Mucosa of rectum (tissue), 2 donors: ENCODE measurements around the gene ZNF710.
A peak's percentile ranks its signal among the peaks of the same experiment; 100 is the strongest.

Source experiments
- H3K27ac ChIP-seq, 2 donors: one replicate each; pipeline ENCODE4 v1.7.0; 2013; ENCODE audit warnings: inconsistent platforms in 2 of 2, low read depth in 2 of 2, low read length in 2 of 2
- H3K27me3 ChIP-seq, 2 donors: one replicate each; pipeline ENCODE4 v1.7.0; 2013; ENCODE audit warnings: low read length in 2 of 2; ENCODE audit not compliant: control insufficient read depth in 2 of 2, insufficient read depth in 2 of 2
- H3K36me3 ChIP-seq, 2 donors: one replicate each; pipeline ENCODE4 v1.7.0; 2013; ENCODE audit warnings: low read length in 2 of 2; ENCODE audit not compliant: control insufficient read depth in 2 of 2, insufficient read depth in 2 of 2
- H3K4me1 ChIP-seq, 2 donors: one replicate each; pipeline ENCODE4 v1.7.0; 2013; ENCODE audit warnings: low read length in 2 of 2, mild to moderate bottlenecking in 1 of 2; ENCODE audit not compliant: control insufficient read depth in 2 of 2, insufficient read depth in 2 of 2
- H3K4me3 ChIP-seq, 2 donors: one replicate each; pipeline ENCODE4 v1.7.0; 2013; ENCODE audit warnings: low read length in 2 of 2
- H3K9ac ChIP-seq, 2 donors: one replicate each; pipeline ENCODE4 v1.7.0; 2013; ENCODE audit warnings: low read length in 2 of 2, low read depth in 1 of 2, mild to moderate bottlenecking in 1 of 2
- H3K9me3 ChIP-seq, 2 donors: one replicate each; pipeline ENCODE4 v1.7.0; 2013; ENCODE audit warnings: low read length in 2 of 2; ENCODE audit not compliant: control insufficient read depth in 2 of 2
- donor health status: healthy.
- donor health status: Normal muscosa, but diverticular disease.

ZNF710 gene

DNA sequence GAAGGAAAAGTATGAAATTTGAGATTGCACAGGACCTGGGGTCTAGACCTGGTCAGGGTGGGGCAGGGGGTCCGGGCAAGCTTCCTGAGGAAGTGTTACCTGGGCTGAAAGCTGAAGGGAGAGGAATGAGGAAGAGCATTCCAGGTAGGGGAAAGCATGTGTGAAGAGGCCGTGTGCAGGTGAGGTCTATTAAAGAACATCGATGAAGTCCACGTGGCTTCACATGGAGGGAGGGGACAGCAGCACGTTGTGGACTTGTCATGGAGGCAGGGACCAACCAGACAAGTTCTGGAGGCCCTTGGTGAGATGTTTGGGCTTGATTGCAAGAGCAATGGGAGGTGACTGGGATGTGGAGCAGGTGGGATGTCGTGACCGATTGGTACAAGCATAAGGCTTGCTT is 54.1 kb downstream of the ZNF710 start:
- Histone ChIP-seq H3K36me3 (no peaks in the 10 kb centered on the region), H3K9ac (no peak overlapping the region), H3K27me3 (no peaks in the 10 kb centered on the region), H3K9me3 (no peaks in the 10 kb centered on the region), H3K4me1 (peaks cover 16 to 19% of the 10 kb centered on the region in 2 donors), H3K27ac (no peak overlapping the region), H3K4me3 (no peak overlapping the region)

DNA sequence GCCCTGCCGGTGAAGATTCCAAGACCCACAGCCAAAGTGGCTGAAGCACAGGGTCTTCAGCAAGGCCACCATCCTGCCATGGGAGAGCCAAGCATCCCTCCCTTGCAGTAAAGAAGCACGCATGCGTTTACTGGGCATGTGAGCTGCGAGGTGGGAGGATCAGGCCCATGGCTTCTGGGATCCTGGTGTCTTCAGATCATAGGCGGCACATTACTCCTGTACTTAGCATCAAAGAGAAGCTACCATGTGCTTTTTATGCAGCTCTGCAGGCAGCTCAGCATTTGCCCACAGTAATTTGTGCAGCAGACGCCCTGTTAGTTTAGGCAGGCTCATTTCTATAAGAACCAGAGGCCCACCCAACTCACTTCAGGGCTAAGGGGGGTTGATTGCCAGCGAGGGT is 55.4 kb downstream of the ZNF710 start:
- Histone ChIP-seq H3K27me3 (no peaks in the 10 kb centered on the region), H3K36me3 (no peaks in the 10 kb centered on the region), H3K4me1 (peaks cover 24 to 28% of the 10 kb centered on the region in 2 donors), H3K9ac (no peak overlapping the region), H3K9me3 (no peaks in the 10 kb centered on the region), H3K4me3 (no peak overlapping the region), H3K27ac (no peak overlapping the region)

DNA sequence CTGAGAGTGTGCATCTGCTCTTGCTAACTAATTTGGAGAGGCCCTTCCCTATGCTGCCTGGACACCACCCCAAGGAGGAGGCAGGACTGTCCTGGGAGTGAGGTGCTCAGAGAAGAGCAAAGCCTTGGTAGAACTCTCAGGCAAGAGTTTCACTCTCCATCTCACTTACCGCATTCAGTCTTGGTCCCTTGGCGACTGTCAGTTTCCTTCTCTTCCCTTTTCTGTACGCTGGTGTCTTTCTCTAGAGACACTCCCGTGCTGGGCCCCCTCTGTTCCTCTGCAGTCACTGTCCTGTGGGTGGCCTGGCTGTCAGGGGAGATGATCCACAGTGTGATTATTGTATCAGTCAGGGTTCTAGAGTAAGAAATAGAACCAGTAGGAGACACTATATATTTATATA is 57.2 kb downstream of the ZNF710 start:
- Histone ChIP-seq H3K27me3 (no peaks in the 10 kb centered on the region), H3K9ac (no peak overlapping the region), H3K4me3 (no peak overlapping the region), H3K27ac (peak overlapping the region; percentile 3 to 46), H3K36me3 (no peaks in the 10 kb centered on the region), H3K4me1 (peaks cover 41 to 46% of the 10 kb centered on the region in 2 donors), H3K9me3 (no peaks in the 10 kb centered on the region)

DNA sequence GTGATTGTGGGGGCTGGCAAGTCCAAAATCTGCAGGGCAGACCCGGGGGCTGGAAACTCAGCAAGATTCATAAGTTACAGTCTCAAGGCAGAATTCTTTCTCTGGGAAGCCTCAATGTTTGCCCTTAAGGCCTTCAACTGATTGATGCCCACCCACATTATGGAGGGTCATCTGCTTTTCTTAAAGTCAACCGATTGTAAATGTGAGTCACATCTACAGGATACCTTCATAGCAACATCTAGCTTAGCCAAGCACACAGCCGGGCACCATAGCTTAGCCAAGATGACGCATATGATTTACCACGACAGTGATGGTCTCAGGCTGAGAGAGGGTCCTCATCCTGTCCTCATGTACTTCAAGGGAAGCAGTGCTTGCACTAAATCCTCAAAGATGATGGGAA is 57.7 kb downstream of the ZNF710 start:
- Histone ChIP-seq H3K4me3 (no peak overlapping the region), H3K27me3 (no peaks in the 10 kb centered on the region), H3K4me1 (peaks cover 41 to 49% of the 10 kb centered on the region in 2 donors), H3K36me3 (no peaks in the 10 kb centered on the region), H3K9me3 (no peaks in the 10 kb centered on the region), H3K9ac (peak overlapping the region in 1 of 2 donors; percentile 80), H3K27ac (peak overlapping the region; percentile 87 to 91)

DNA sequence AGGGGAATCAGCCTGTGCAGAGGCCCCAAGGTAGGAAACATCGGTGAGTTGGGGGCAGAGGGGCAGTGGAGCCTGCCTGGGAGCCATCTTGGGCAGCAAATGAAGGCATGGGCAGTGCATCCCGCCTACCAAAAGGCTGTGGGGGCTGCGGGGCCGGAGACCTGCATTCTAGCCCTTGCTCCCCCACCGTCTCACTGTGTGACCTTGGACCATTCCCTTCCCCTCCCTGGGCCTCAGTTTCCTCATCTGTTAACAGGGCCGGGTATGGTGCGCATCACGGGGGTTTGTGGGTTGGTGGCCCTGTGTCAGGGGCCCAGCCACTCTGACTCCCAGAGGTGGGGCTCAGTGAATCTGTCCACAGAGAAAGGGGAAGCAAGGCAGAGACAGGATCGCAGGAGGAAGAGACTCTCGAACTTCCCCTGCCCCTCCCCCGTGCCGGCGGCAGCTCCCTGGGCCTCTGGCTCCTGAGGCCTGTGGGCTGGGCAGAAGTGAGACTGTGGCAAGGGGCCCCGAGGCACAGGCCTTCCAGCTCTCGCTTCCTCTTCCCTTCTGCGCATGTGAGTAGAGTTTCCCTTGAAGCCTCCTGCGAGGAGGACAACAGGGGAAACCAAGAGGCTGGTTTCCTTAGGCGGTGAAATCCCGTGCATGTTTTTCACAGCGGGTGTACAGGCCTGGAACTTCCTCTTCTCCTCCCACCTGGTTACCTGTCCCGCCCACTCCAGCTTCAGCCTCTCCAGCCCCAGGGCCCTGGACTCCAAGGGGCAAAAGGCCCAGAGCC is 58.3 kb downstream of the ZNF710 start:
- no peaks in the 10 kb centered on the region for H3K9me3 ChIP-seq
- H3K4me1 ChIP-seq = peaks cover 44 to 45% of the 10 kb centered on the region in 2 donors
- H3K27ac ChIP-seq = peak overlapping the region; percentile 87 to 91
- H3K4me3 ChIP-seq = peak overlapping the region; percentile 46 to 50
- no peaks in the 10 kb centered on the region for H3K36me3 ChIP-seq
- H3K9ac ChIP-seq = peak overlapping the region; percentile 63 to 80
- H3K27me3 ChIP-seq = no peaks in the 10 kb centered on the region

DNA sequence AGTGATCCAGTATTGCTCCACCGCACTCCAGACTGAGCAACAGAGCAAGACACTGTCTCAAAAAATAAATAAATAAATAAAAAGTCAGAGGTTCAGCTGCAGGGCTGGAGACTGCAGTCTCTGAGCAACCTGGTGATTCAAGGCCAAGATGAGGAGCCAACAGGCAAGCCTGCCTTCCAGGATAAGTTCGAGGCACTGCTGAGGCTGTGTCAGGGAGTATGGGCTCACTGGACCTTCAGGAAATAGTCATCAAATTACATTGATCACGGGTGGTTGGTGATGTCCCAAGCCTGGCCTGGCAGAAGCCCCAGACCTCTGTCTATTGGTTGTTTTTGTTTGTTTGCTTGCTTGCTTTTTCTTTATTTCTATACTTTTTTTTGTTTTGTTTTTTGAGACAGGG is 59.7 kb downstream of the ZNF710 start:
- H3K27ac ChIP-seq = peak overlapping the region; percentile 85 to 92
- H3K36me3 ChIP-seq = no peaks in the 10 kb centered on the region
- H3K4me3 ChIP-seq = no peak overlapping the region
- H3K9me3 ChIP-seq = no peaks in the 10 kb centered on the region
- peaks cover 42 to 49% of the 10 kb centered on the region in 2 donors for H3K4me1 ChIP-seq
- H3K27me3 ChIP-seq = no peaks in the 10 kb centered on the region
- no peak overlapping the region for H3K9ac ChIP-seq

DNA sequence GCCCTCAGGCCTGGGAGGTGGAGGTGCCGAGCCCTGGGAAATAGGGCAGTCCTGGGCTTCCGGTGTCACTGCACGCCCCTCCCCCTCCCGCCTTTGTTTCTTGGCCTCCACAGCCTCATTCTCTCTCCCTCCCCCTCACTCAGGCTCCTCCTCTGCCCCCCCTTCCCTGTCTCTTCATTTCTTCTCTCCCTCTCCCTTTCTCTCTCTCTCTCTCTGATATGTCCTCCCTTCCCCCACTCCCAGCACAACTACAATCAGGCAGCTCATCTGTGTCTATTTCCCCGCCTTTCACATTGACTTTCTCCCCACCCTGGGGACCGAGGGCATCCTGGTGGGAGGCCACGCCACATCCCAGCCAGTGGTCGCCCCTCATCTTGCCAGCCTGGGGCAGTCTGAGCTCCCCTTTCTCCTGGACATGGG is 60.9 kb downstream of the ZNF710 start:
- H3K36me3 ChIP-seq = peaks cover 0 to 3% of the 10 kb centered on the region in 2 donors
- peak overlapping the region; percentile 67 to 70 for H3K9ac ChIP-seq
- no peaks in the 10 kb centered on the region for H3K9me3 ChIP-seq
- peak overlapping the region; percentile 24 to 26 for H3K4me3 ChIP-seq
- H3K27ac ChIP-seq = peak overlapping the region; percentile 85 to 92
- H3K4me1 ChIP-seq = peaks cover 42 to 49% of the 10 kb centered on the region in 2 donors
- H3K27me3 ChIP-seq = no peaks in the 10 kb centered on the region

DNA sequence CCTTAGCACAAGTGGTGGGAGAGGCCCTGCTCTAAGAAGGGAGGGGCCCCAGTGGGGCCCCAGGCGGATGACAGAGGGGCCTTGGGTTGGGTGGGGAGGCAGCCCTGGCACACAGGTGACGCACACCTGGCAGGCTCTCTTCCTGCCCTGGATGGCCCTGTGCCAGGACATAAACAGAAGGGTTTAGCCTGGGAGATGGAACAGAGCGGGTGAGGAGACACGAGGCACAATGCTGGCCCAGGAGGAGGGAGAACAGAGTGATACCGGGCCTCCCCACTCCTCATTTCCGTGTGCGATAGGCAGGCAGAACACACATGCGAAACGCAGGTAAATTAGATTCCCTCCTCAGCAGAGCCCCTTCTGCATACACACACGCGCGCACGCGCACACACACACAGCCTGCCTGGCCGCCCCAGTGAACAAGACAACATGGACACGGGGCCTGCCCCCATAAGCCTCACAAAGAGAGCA is 61.4 kb downstream of the ZNF710 start:
- Histone ChIP-seq H3K27ac (peak overlapping the region; percentile 85 to 92), H3K9me3 (no peaks in the 10 kb centered on the region), H3K36me3 (peaks cover 4 to 6% of the 10 kb centered on the region in 2 donors), H3K27me3 (no peaks in the 10 kb centered on the region), H3K4me1 (peaks cover 42 to 49% of the 10 kb centered on the region in 2 donors), H3K4me3 (peak overlapping the region in 1 of 2 donors; percentile 24), H3K9ac (peak overlapping the region; percentile 24 to 67)

DNA sequence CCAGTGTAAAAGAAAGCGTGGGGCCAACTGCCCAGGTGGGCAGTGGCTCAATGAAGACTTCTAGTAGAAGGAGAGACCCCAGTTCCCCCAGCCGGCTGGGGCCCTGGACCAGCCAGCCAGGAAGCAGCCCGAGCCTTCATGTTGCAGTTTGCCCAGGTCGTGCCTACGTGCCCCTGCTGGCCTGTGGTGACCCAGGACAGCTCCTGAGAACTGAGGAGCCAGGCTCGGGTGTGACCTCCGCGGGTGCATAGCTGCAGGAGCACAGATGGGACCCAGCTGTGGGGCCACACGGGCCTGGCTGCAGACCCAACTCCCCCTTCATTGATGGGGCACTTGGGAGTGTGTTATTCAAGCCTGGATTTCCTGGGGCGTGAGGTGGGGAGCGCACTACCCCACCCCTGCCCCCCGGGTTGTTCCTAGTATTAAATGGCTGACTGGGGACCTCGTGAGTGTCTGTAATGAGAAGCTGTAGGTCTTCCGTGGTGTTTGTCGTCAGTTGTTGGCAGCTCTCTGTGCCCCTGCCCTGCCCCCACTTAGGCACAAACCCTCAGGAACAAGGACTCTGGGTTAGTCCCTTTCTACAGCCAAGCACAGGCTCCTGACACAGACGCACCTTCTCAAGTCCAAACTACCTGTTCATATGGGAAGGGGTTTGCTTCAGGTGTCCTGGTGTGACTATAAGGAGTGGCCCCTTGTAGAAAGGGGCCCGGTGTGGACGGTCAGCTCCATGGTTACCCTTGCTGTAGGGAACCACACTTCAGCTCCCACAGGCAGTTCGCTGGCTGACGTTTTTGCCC is 62.0 kb downstream of the ZNF710 start:
- H3K36me3 ChIP-seq = peaks cover 11 to 12% of the 10 kb centered on the region in 2 donors
- peaks cover 42 to 45% of the 10 kb centered on the region in 2 donors for H3K4me1 ChIP-seq
- no peak overlapping the region for H3K4me3 ChIP-seq
- peak overlapping the region; percentile 85 to 92 for H3K27ac ChIP-seq
- peak overlapping the region in 1 of 2 donors; percentile 67 for H3K9ac ChIP-seq
- no peaks in the 10 kb centered on the region for H3K27me3 ChIP-seq
- H3K9me3 ChIP-seq = no peaks in the 10 kb centered on the region

DNA sequence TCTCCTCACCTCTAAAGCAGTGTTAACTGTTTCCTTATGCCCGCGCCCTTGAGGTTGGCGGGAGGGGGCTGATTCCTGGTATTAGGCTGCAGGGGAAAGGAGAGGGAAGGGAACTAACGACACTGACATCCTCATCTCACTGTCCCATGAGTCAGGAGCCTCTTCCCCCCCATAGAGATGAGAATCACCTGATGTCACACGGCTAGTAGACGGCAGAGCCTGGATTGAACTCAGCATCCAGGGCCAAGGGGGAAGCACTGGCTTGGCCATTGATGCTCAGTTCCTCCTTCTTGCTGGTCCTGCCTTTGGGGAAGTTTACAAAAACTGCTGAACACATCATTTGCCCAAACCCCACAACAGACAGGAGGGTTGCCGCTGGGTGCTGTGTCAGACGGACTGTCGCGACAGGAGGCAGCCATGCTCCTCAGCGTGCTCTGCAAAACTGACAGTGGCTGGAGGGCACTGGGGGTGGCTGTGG is 62.7 kb downstream of the ZNF710 start:
- Histone ChIP-seq H3K9me3 (no peaks in the 10 kb centered on the region), H3K27ac (peak overlapping the region; percentile 85 to 92), H3K36me3 (peaks cover 14 to 15% of the 10 kb centered on the region in 2 donors), H3K9ac (peak overlapping the region in 1 of 2 donors; percentile 67), H3K4me1 (peaks cover 41 to 44% of the 10 kb centered on the region in 2 donors), H3K4me3 (no peak overlapping the region), H3K27me3 (no peaks in the 10 kb centered on the region)
